HG03460 (cell line): ENCODE data around the gene NUP188.

Experiments
- ATAC-seq: cut with Tn5 transposase; IDR thresholded peaks from one replicate; pipeline ENCODE4 v1.9.1; 2021; ENCODE audit not compliant: unreplicated experiment

Gene NUP188

DNA sequence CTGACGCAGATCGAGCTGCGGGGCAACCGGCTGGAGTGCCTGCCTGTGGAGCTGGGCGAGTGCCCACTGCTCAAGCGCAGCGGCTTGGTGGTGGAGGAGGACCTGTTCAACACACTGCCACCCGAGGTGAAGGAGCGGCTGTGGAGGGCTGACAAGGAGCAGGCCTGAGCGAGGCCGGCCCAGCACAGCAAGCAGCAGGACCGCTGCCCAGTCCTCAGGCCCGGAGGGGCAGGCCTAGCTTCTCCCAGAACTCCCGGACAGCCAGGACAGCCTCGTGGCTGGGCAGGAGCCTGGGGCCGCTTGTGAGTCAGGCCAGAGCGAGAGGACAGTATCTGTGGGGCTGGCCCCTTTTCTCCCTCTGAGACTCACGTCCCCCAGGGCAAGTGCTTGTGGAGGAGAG is 31.3 kb upstream of the NUP188 start:
- ATAC-seq = no peak

- no peak for ATAC-seq
Observed at GRCh38 chr9:128916745-128917144, 30.8 kb upstream of the NUP188 start.

DNA sequence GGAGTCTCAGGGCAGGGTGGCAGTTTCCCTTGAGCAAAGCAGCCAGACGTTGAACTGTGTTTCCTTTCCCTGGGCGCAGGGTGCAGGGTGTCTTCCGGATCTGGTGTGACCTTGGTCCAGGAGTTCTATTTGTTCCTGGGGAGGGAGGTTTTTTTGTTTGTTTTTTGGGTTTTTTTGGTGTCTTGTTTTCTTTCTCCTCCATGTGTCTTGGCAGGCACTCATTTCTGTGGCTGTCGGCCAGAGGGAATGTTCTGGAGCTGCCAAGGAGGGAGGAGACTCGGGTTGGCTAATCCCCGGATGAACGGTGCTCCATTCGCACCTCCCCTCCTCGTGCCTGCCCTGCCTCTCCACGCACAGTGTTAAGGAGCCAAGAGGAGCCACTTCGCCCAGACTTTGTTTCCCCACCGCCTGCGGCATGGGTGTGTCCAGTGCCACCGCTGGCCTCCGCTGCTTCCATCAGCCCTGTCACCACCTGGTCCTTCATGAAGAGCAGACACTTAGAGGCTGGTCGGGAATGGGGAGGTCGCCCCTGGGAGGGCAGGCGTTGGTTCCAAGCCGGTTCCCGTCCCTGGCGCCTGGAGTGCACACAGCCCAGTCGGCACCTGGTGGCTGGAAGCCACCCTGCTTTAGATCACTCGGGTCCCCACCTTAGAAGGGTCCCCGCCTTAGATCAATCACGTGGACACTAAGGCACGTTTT is 30.2 kb upstream of the NUP188 start:
- ATAC-seq = no peak

DNA sequence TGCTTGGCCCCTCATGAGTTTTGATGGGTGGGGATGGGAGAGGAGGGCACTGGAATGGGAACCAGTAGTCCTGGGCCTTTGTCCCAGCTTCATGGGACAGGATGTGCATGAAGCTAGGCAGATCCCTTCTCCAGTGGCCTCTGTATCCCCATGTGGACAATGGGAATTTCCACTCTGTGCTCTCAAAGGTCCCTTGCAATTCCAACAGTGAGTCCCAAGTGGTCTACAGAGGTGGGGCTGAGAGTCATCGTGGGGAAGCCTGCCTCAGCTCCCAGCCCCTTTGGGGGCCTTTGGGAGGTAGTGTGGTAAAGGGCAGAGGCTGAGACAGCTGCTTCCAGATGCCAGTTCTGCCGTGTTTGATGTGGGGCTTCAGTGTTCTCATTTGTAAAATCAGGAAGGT is 28.6 kb upstream of the NUP188 start:
- no peak for ATAC-seq

GRCh38 chr9:128919402-128920089 is 28.0 kb upstream of the NUP188 start:
- ATAC-seq = no peak

- ATAC-seq = no peak
Observed at GRCh38 chr9:128920381-128921058, 27.0 kb upstream of the NUP188 start, which contains the start of gene PHYHD1. Gene PHYHD1, plus strand, starts transcription at chr9:128920982. Its CDS starts 1,342 bp downstream, at chr9:128922324.

- ATAC-seq = no peak
Observed at GRCh38 chr9:128921881-128922763, 25.4 kb upstream of the NUP188 start.

DNA sequence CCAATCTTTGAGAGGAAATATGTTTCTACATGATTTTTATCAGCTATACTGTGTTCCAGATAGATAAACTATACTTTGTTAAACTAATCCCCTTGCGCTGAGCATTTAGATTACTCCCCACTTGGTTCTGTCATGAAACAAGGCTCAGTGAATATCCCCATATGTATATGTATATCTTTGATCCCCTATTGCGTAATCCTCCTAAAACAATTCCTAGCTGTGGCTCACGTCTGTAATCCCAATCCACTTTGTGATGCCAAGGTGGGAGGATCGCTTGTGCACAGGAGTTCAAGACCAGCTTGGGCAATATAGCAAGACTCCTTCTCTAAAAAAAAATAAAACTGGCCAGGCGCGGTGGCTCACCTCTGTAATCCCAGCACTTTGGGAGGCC is 24.0 kb upstream of the NUP188 start:
- no peak for ATAC-seq

DNA sequence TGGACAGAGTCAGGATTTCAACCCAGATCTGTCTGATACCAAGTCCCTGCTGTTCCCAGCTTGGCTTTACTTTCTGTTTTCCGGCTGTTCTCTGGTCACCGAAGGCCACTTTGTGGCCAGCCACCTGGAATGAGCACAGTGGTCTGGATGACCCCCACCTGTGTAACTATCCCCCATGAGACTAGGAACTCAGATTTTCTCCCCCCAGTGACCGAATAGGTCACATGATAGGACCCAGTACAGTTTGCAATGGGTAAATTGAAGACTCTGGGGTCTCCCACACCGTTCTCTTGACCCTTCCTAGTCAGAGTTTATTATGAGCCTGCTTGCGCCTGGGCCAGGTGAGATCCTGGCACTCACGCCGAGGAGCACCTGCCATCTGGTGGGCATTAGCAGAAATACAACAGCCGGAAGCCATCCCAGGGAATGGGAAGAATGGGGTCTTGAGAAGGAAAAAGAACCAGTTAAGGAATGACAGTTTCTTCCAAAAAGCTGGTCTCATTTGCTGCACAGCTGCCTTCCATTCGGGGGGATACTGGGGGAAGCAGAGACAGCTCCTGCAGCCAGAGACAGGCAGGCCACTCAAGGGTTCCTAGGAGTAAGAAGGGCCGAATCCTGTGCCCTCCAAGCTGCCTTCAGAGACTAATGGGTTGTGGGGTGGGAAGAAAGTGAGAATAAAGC is 19.6 kb upstream of the NUP188 start:
- ATAC-seq = no peak

DNA sequence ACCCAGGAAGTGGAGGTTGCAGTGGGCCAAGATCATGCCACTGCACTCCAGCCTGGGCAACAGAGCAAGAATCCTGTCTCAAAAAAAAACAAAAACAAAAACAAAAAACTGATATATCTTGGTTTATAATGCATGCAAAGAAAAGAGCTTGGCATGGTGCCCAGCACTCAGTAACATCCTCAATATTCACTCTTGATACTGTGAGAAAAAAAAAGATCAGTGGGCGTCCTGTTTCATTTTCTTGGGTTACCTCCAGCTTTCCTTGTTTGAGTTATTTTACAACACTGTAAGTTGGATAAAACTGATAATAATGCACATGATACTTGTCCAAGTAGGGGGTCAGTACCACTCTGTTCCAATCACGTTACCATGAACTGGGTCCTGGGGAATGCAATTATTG is 18.9 kb upstream of the NUP188 start:
- no peak for ATAC-seq

GRCh38 chr9:128929560-128929959 is 17.9 kb upstream of the NUP188 start:
- ATAC-seq = no peak

- ATAC-seq = no peak
Observed at GRCh38 chr9:128933731-128934130, 13.8 kb upstream of the NUP188 start.

GRCh38 chr9:128936171-128936865 is 11.2 kb upstream of the NUP188 start:
- no peak for ATAC-seq

- no peak for ATAC-seq
Observed at GRCh38 chr9:128937310-128938165, 10.0 kb upstream of the NUP188 start.

DNA sequence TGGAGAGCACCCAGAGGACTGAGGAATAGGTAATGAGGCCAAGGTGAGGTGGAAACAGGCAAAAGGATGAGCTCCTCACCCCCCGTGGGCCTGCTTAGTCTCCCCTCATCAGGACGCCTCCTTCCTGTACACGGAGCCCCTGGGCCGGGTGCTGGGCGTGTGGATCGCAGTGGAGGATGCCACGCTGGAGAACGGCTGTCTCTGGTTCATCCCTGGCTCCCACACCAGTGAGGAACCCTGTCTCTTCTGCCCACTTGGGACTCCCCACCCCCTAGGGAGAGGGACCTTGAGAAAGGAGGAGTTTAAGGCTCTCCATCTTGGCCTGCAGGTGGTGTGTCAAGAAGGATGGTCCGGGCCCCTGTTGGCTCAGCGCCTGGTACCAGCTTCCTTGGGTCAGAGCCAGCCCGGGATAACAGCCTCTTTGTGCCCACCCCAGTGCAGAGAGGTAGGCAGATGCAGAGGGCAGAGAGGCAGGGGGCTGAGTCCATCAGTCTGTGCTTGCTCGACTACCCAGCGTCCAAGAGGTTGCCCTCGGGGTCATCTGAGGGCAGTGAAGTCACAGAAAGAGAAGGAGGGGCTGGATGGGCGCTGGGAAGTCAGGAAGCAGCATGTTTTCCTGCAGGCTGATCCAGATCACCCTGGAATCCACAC is 7.1 kb upstream of the NUP188 start:
- no peak for ATAC-seq

DNA sequence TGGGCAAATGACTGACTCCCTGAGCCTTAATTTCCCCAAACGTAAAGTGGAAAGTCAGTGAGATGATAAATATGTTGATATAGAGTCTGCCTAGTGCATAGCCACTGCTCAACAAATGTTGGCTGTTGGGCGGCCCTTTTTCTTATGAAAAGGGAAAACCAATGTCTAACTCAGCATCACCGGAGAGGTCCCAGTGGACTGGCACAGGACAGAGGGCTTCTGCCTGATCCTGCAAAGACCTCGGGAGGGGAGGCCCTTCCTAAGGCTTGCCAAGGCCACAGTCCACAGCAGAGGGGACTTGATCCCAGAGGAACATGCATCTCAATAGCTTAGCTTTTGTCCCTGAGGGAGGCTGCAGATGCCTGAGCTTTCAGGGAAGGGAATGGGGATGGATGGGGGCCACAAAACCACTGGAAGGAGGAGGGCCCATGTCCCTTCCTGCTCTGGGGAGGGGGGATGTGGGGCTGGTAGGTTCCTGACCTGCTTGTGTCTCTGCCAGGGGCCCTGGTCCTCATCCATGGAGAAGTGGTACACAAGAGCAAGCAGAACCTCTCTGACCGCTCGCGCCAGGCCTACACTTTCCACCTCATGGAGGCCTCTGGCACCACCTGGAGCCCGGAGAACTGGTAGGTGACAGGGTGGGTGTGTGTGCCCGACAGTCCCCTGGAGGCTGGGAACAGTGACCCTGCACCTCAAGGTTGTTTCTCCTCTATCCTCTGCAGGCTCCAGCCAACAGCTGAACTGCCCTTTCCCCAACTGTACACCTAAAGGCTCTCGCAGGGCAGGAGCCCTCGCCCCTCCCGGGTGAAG is 6.3 kb upstream of the NUP188 start:
- no peak for ATAC-seq

- ATAC-seq = no peak
Observed at GRCh38 chr9:128943832-128944620, 3.5 kb upstream of the NUP188 start.
